GM12874 (cell line): ENCODE results near the gene DMP1.

Experiments used
- TF ChIP-seq, protein P1 (sequence below): IDR thresholded peaks from 2 replicates; pipeline ENCODE4 v1.5.1; 2011; ENCODE audit warnings: low read depth, mild to moderate bottlenecking, control low read depth, low read length, moderate library complexity; ENCODE audit not compliant: insufficient read depth

Gene DMP1

GRCh38 chr4:87680271-87680670 lies 30.2 kb downstream of the DMP1 start:
- TF ChIP-seq, protein P1, sequence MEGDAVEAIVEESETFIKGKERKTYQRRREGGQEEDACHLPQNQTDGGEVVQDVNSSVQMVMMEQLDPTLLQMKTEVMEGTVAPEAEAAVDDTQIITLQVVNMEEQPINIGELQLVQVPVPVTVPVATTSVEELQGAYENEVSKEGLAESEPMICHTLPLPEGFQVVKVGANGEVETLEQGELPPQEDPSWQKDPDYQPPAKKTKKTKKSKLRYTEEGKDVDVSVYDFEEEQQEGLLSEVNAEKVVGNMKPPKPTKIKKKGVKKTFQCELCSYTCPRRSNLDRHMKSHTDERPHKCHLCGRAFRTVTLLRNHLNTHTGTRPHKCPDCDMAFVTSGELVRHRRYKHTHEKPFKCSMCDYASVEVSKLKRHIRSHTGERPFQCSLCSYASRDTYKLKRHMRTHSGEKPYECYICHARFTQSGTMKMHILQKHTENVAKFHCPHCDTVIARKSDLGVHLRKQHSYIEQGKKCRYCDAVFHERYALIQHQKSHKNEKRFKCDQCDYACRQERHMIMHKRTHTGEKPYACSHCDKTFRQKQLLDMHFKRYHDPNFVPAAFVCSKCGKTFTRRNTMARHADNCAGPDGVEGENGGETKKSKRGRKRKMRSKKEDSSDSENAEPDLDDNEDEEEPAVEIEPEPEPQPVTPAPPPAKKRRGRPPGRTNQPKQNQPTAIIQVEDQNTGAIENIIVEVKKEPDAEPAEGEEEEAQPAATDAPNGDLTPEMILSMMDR: no peak

DNA sequence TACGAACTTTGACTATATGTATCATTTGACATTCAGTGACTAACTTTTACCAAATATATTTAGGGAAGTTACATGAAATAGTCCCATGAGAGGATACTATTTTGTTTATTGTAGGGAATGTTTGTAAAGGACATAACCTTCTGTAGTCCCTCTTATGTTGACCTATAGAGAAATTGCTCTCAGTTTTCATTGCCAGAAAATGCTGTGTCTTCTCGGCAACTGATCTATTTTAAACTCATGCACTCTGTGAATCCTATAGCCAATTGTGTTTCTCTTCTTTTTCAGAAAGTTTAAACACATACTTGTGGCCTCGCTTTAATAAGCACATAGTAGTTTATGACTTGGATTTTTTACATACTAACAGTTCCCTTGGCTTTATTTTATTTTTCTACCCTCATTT lies 38.2 kb downstream of the DMP1 start:
- TF ChIP-seq, protein P1: no peak

DNA sequence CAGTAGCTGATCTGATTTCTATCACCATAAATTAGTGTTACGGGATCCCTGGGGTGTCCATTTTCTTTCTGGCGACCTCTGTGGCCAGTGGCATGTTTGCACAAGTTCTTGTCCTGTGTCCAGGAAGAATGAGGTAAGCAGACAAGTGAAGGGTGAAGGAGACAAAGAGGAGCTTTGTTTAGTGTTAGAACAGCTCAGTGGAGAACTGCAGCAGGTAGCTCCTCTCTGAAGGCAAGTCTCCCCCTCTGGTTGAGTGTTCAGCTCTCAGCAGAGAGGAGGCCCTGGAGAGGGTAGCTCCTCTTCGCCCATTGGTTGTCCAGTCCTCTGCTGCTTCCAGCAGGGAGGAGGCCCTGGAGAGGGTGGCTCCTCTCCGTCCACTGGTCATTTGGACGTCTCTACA lies 47.2 kb downstream of the DMP1 start:
- TF ChIP-seq, protein P1: no peak

- TF ChIP-seq, protein P1: no peak
These were observed 47.9 kb downstream of the DMP1 start for GRCh38 chr4:87697945-87698344.

DNA sequence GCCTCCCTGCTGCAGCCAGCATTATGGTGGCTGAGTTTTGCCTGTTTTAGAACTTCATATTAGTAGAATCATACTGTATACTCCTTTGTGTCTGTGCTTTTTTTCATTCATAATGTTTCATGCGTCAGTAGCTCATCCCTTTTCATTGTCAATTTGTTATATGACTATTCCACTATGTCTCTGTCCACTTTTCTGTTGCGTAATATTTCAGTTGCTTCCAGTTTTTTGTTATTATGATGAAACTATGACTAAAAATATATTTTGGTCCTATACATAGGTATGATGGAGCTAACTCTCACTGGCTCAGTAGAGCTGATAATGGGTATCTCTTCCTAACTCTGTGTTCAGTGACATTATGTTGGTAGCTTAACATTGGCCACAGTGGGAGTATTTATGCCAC lies 48.3 kb downstream of the DMP1 start:
- TF ChIP-seq, protein P1: no peak

GRCh38 chr4:87704001-87704400 lies 53.9 kb downstream of the DMP1 start:
- TF ChIP-seq, protein P1: no peak

- TF ChIP-seq, protein P1: no peak
These were observed 57.3 kb downstream of the DMP1 start for GRCh38 chr4:87707279-87707918.
